GM12878 (cell line): ENCODE measurements around the gene TMEM201. TPM values are rescaled to one million over a fixed set of nuclear protein-coding genes. Genes with fewer than 3 reads are reported as not detected.
A peak's percentile ranks its signal among the peaks of the same experiment; 100 is the strongest.

Experiments used
- CBFB ChIP-seq: IDR thresholded peaks from 2 replicates; pipeline ENCODE4 v1.6.1; 2016; ENCODE audit warnings: antibody characterized with exemption, low read depth
- CHD4 ChIP-seq: fragments of 200-600 bp; sonication (generic); IDR thresholded peaks from 2 replicates; pipeline ENCODE4 v1.6.1; 2016; ENCODE audit warnings: mild to moderate bottlenecking
- DPF2 ChIP-seq: fragments of 450-650 bp; IDR thresholded peaks from 2 replicates; pipeline ENCODE4 v1.6.1; 2017; ENCODE audit warnings: mild to moderate bottlenecking
- MXI1 ChIP-seq: fragments of 150-350 bp; IDR thresholded peaks from 2 replicates; pipeline ENCODE4 v1.6.1; 2011; ENCODE audit warnings: low read depth, mild to moderate bottlenecking, inconsistent platforms, low read length, improper control_type of control experiment
- POLR2AphosphoS5 ChIP-seq: IDR thresholded peaks from 2 replicates; pipeline ENCODE4 v1.6.1; 2011; ENCODE audit warnings: mild to moderate bottlenecking, low read length, inconsistent platforms
- POU2F2 ChIP-seq: IDR thresholded peaks from 3 replicates; pipeline ENCODE4 v1.6.1; 2011; ENCODE audit warnings: low read depth, mild to moderate bottlenecking, low read length, borderline replicate concordance
- RAD21 ChIP-seq: IDR thresholded peaks from 2 replicates; pipeline ENCODE4 v1.6.1; 2011; ENCODE audit warnings: mild to moderate bottlenecking, low read depth, low read length, moderate library complexity; ENCODE audit not compliant: insufficient read depth
- RAD51 ChIP-seq: fragments of 450-650 bp; IDR thresholded peaks from 2 replicates; pipeline ENCODE4 v1.6.1; 2016; ENCODE audit warnings: moderate library complexity, mild to moderate bottlenecking, inconsistent platforms
- RBBP5 ChIP-seq: fragments of 200-600 bp; sonication (generic); conservative IDR thresholded peaks from 2 replicates; pipeline ENCODE4 v1.6.1; 2016
- SP1 ChIP-seq: IDR thresholded peaks from one replicate; pipeline ENCODE4 v1.6.1; 2011; ENCODE audit warnings: low read depth, low read length
- SUPT20H ChIP-seq: IDR thresholded peaks from 2 replicates; pipeline ENCODE4 v1.6.1; 2011; ENCODE audit warnings: low read depth, mild to moderate bottlenecking, low read length, moderate library complexity, borderline replicate concordance; ENCODE audit not compliant: control insufficient read depth
- TCF3 ChIP-seq: IDR thresholded peaks from 2 replicates; pipeline ENCODE4 v1.6.1; 2012; ENCODE audit warnings: low read depth, mild to moderate bottlenecking, low read length, borderline replicate concordance; ENCODE audit not compliant: insufficient read depth
- ZNF622 ChIP-seq: fragments of 450-650 bp; IDR thresholded peaks from 2 replicates; pipeline ENCODE4 v1.6.1; 2017; ENCODE audit warnings: mild to moderate bottlenecking, inconsistent platforms
- ZSCAN29 ChIP-seq: fragments of 450-650 bp; IDR thresholded peaks from 2 replicates; pipeline ENCODE4 v1.6.1; 2017; ENCODE audit warnings: mild to moderate bottlenecking, moderate library complexity
- polyA plus RNA-seq, 11 experiments: library from polyadenylated mRNA; depleted of rRNA in 4 of 11; unstranded in 6 of 11; stranded (reverse) in 5 of 11; fragments of >200 nt; fragmentation: Nextera tagmentation in 4 of 11; fragmentation: Illumina TruSeq in 1 of 11; extraction: Ambion mirVana in 4 of 11; extraction: Trizol in 1 of 11; gene quantifications; 1 replicate in 1 of 11; 2 replicates in 10 of 11; pipeline versions ENCODE4 v1.2.1 to v1.2.3, GENCODE V29; 2011 to 2016; ENCODE audit warnings: inconsistent platforms in 2 of 11, missing spikeins in 2 of 11, low read depth in 1 of 11
- total RNA-seq, 4 experiments: library from RNA; depleted of rRNA in 3 of 4; stranded (reverse); fragments of >200 nt in 3 of 4; fragmentation: Illumina TruSeq in 1 of 4; extraction: Trizol in 1 of 4; gene quantifications; 2 replicates each; pipeline versions ENCODE4 v1.2.1 to v1.2.3, GENCODE V29; 2013 to 2021
- TF ChIP-seq, protein P1 (sequence below): fragments of 450-650 bp; IDR thresholded peaks from 2 replicates; pipeline ENCODE4 v1.6.1; 2016; ENCODE audit warnings: mild to moderate bottlenecking
- TF ChIP-seq, protein P2 (sequence below): fragments of 450-650 bp; IDR thresholded peaks from 2 replicates; pipeline ENCODE4 v1.6.1; 2016; ENCODE audit warnings: mild to moderate bottlenecking
- TF ChIP-seq, protein P3 (sequence below): fragments of 450-650 bp; IDR thresholded peaks from 2 replicates; pipeline ENCODE4 v1.6.1; 2016; ENCODE audit warnings: mild to moderate bottlenecking, moderate library complexity, borderline replicate concordance
- TF ChIP-seq, protein P4 (sequence below): IDR thresholded peaks from 2 replicates; pipeline ENCODE4 v1.6.1; 2012; ENCODE audit warnings: mild to moderate bottlenecking, low read depth, low read length
- TF ChIP-seq, protein P5 (sequence below): IDR thresholded peaks from 2 replicates; pipeline ENCODE4 v1.6.1; 2012; ENCODE audit warnings: low read depth, low read length, improper control_type of control experiment

The TMEM201 gene
- total and polyA plus RNA-seq, 10 of the 15 experiments (the other 5 are each of a cell fraction or from before 2014, with no cell fraction given), result 0.13 to 26.6 (median 6.1) TPM

DNA sequence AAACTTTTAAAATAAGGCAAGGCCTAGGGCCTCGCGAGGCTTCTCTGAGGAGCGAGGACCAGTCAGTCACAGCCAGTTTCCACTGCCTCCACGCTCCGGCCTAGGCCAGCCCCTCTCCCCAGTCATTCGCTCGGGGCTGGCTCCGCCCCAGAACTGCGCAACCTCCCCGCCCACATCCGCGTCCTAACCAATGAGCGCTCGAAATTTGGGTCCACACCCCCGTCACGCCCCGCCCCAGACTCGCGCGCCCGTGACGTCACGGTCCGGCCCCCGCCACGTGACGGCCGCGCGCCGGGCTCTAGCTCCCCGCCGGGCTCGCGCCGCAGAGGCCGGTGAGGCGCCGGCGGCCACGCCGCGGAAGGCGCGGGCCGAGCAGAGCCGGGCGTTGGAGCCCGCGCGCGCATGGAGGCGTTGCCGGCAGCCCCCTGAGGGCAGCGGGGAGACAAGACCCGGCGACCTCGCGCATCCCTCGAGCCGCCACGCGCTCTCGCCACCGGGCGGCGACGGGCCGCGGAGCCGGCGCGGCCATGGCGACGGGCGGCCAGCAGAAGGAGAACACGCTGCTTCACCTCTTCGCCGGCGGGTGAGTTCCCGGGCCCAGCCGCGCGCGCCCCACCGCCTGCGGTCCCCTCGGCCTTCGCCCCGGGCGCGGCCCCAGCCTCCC lies 49.4 kb upstream of the TMEM201 start, which contains the start of gene SLC25A33 (continued):
- TF ChIP-seq, protein P1, sequence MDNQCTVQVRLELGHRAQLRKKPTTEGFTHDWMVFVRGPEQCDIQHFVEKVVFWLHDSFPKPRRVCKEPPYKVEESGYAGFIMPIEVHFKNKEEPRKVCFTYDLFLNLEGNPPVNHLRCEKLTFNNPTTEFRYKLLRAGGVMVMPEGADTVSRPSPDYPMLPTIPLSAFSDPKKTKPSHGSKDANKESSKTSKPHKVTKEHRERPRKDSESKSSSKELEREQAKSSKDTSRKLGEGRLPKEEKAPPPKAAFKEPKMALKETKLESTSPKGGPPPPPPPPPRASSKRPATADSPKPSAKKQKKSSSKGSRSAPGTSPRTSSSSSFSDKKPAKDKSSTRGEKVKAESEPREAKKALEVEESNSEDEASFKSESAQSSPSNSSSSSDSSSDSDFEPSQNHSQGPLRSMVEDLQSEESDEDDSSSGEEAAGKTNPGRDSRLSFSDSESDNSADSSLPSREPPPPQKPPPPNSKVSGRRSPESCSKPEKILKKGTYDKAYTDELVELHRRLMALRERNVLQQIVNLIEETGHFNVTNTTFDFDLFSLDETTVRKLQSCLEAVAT, result peak; percentile 6; the same call in 1 of the 2 replicates
- TF ChIP-seq CBFB (no peak), SUPT20H (no peak), MXI1 (peak; percentile 78), ZSCAN29 (0 out of 2 replicates have a peak, but pooled peaks have one; percentile 14), CHD4 (no peak), TCF3 (0 out of 2 replicates have a peak, but pooled peaks have one; percentile 53), POU2F2 (peak; percentile 70; the same call in 2 of the 3 replicates), SP1 (peak; percentile 87), POLR2AphosphoS5 (peak; percentile 87), RAD51 (peak; percentile 62; the same call in 1 of the 2 replicates), DPF2 (peak; percentile 87), ZNF622 (no peak), RBBP5 (no peak), RAD21 (no peak)
- TF ChIP-seq, protein P2, sequence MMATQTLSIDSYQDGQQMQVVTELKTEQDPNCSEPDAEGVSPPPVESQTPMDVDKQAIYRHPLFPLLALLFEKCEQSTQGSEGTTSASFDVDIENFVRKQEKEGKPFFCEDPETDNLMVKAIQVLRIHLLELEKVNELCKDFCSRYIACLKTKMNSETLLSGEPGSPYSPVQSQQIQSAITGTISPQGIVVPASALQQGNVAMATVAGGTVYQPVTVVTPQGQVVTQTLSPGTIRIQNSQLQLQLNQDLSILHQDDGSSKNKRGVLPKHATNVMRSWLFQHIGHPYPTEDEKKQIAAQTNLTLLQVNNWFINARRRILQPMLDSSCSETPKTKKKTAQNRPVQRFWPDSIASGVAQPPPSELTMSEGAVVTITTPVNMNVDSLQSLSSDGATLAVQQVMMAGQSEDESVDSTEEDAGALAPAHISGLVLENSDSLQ, result peak; percentile 94
- TF ChIP-seq, protein P3, sequence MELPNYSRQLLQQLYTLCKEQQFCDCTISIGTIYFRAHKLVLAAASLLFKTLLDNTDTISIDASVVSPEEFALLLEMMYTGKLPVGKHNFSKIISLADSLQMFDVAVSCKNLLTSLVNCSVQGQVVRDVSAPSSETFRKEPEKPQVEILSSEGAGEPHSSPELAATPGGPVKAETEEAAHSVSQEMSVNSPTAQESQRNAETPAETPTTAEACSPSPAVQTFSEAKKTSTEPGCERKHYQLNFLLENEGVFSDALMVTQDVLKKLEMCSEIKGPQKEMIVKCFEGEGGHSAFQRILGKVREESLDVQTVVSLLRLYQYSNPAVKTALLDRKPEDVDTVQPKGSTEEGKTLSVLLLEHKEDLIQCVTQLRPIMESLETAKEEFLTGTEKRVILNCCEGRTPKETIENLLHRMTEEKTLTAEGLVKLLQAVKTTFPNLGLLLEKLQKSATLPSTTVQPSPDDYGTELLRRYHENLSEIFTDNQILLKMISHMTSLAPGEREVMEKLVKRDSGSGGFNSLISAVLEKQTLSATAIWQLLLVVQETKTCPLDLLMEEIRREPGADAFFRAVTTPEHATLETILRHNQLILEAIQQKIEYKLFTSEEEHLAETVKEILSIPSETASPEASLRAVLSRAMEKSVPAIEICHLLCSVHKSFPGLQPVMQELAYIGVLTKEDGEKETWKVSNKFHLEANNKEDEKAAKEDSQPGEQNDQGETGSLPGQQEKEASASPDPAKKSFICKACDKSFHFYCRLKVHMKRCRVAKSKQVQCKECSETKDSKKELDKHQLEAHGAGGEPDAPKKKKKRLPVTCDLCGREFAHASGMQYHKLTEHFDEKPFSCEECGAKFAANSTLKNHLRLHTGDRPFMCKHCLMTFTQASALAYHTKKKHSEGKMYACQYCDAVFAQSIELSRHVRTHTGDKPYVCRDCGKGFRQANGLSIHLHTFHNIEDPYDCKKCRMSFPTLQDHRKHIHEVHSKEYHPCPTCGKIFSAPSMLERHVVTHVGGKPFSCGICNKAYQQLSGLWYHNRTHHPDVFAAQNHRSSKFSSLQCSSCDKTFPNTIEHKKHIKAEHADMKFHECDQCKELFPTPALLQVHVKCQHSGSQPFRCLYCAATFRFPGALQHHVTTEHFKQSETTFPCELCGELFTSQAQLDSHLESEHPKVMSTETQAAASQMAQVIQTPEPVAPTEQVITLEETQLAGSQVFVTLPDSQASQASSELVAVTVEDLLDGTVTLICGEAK, result no peak
- TF ChIP-seq, protein P4, sequence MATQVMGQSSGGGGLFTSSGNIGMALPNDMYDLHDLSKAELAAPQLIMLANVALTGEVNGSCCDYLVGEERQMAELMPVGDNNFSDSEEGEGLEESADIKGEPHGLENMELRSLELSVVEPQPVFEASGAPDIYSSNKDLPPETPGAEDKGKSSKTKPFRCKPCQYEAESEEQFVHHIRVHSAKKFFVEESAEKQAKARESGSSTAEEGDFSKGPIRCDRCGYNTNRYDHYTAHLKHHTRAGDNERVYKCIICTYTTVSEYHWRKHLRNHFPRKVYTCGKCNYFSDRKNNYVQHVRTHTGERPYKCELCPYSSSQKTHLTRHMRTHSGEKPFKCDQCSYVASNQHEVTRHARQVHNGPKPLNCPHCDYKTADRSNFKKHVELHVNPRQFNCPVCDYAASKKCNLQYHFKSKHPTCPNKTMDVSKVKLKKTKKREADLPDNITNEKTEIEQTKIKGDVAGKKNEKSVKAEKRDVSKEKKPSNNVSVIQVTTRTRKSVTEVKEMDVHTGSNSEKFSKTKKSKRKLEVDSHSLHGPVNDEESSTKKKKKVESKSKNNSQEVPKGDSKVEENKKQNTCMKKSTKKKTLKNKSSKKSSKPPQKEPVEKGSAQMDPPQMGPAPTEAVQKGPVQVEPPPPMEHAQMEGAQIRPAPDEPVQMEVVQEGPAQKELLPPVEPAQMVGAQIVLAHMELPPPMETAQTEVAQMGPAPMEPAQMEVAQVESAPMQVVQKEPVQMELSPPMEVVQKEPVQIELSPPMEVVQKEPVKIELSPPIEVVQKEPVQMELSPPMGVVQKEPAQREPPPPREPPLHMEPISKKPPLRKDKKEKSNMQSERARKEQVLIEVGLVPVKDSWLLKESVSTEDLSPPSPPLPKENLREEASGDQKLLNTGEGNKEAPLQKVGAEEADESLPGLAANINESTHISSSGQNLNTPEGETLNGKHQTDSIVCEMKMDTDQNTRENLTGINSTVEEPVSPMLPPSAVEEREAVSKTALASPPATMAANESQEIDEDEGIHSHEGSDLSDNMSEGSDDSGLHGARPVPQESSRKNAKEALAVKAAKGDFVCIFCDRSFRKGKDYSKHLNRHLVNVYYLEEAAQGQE, result no peak
- TF ChIP-seq, protein P5, sequence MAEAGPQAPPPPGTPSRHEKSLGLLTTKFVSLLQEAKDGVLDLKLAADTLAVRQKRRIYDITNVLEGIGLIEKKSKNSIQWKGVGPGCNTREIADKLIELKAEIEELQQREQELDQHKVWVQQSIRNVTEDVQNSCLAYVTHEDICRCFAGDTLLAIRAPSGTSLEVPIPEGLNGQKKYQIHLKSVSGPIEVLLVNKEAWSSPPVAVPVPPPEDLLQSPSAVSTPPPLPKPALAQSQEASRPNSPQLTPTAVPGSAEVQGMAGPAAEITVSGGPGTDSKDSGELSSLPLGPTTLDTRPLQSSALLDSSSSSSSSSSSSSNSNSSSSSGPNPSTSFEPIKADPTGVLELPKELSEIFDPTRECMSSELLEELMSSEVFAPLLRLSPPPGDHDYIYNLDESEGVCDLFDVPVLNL, result no peak
